Liver (tissue), 9 donors: ENCODE results near the gene SLC2A9. TPM values are rescaled to one million over a fixed set of nuclear protein-coding genes. Genes with fewer than 3 reads are reported as not detected.

Experiments used
- DNase-seq: peaks from one replicate; pipeline ENCODE4 v3.0.0-alpha.2; 2017; ENCODE audit warnings: low spot score
- H3K27ac ChIP-seq, 2 donors: one replicate each; pipeline ENCODE4 v1.7.0; 2013; ENCODE audit warnings: inconsistent platforms in 2 of 2, low read length in 2 of 2, control low read depth in 1 of 2, low read depth in 1 of 2, mild to moderate bottlenecking in 1 of 2
- H3K27me3 ChIP-seq, 4 donors: one replicate each; pipeline versions ENCODE4 v1.6.1 to v1.7.0; 2013; ENCODE audit warnings: low read length in 3 of 4, inconsistent platforms in 1 of 4, mild to moderate bottlenecking in 1 of 4, moderate library complexity in 1 of 4; ENCODE audit not compliant: control insufficient read depth in 4 of 4, insufficient read depth in 4 of 4
- H3K36me3 ChIP-seq, 4 donors: one replicate each; pipeline versions ENCODE4 v1.6.1 to v1.7.0; 2013; ENCODE audit warnings: low read length in 3 of 4, mild to moderate bottlenecking in 3 of 4, low read depth in 1 of 4, moderate library complexity in 1 of 4; ENCODE audit not compliant: control insufficient read depth in 4 of 4, insufficient read depth in 3 of 4
- H3K4me1 ChIP-seq, 4 donors: one replicate each; pipeline versions ENCODE4 v1.6.1 to v1.7.0; 2013; ENCODE audit warnings: low read length in 3 of 4, mild to moderate bottlenecking in 3 of 4, moderate library complexity in 1 of 4; ENCODE audit not compliant: control insufficient read depth in 4 of 4, insufficient read depth in 4 of 4
- H3K4me3 ChIP-seq, 3 donors: one replicate each; pipeline versions ENCODE4 v1.6.1 to v1.7.0; 2013; ENCODE audit warnings: low read length in 3 of 3, control low read depth in 1 of 3, low read depth in 1 of 3, mild to moderate bottlenecking in 1 of 3
- H3K9ac ChIP-seq, 2 donors: one replicate each; pipeline ENCODE4 v1.7.0; 2013; ENCODE audit warnings: low read length in 2 of 2, mild to moderate bottlenecking in 2 of 2, moderate library complexity in 2 of 2, control low read depth in 1 of 2, low read depth in 1 of 2
- H3K9me3 ChIP-seq, 4 donors: one replicate each; pipeline versions ENCODE4 v1.6.1 to v1.7.0; 2013; ENCODE audit warnings: low read length in 3 of 4; ENCODE audit not compliant: control insufficient read depth in 4 of 4
- ATF3 ChIP-seq: IDR thresholded peaks from 2 replicates; pipeline ENCODE4 v1.6.1; 2016; ENCODE audit warnings: antibody characterized with exemption
- CTCF ChIP-seq: fragments of 150-350 bp; IDR thresholded peaks from 2 replicates; pipeline ENCODE4 v1.5.1; 2017; ENCODE audit warnings: improper control_type of control experiment, low read depth, low read length; ENCODE audit not compliant: missing input control
- EGR1 ChIP-seq, 2 donors: IDR thresholded peaks; 2 replicates each; pipeline ENCODE4 v1.6.1; 2016 to 2018; ENCODE audit warnings: antibody characterized with exemption in 2 of 2, low read depth in 2 of 2
- FOXA1 ChIP-seq: IDR thresholded peaks from 2 replicates; pipeline ENCODE4 v1.6.1; 2016; ENCODE audit warnings: antibody characterized with exemption
- FOXA2 ChIP-seq: IDR thresholded peaks from 2 replicates; pipeline ENCODE4 v1.6.1; 2016; ENCODE audit warnings: antibody characterized with exemption
- HNF4A ChIP-seq, 2 donors: conservative IDR thresholded peaks; 2 replicates each; pipeline ENCODE4 v1.6.1; 2016; ENCODE audit warnings: antibody characterized with exemption in 2 of 2, mild to moderate bottlenecking in 2 of 2
- RXRA ChIP-seq, 2 donors: IDR thresholded peaks; 2 replicates each; pipeline ENCODE4 v1.6.1; 2017 to 2018; ENCODE audit warnings: antibody characterized with exemption in 2 of 2, mild to moderate bottlenecking in 1 of 2
- SP1 ChIP-seq: IDR thresholded peaks from 2 replicates; pipeline ENCODE4 v1.6.1; 2018; ENCODE audit warnings: antibody characterized with exemption, mild to moderate bottlenecking
- YY1 ChIP-seq: IDR thresholded peaks from 2 replicates; pipeline ENCODE4 v1.6.1; 2016; ENCODE audit warnings: antibody characterized with exemption, mild to moderate bottlenecking
- WGBS: extraction: QIAGEN DNeasy Blood & Tissue Kit; methylation state at CpG from one replicate; pipeline ENCODE4 v1.1.7; 2013; 5-methylcytosine and 5-hydroxymethylcytosine counted together
- polyA plus RNA-seq, 2 donors: library from polyadenylated mRNA; stranded (reverse) in 1 of 2; unstranded in 1 of 2; fragments of 200-250 nt in 1 of 2; fragments of >200 nt in 1 of 2; fragmentation: Nextera tagmentation in 1 of 2; extraction: Ambion mirVana in 1 of 2; gene quantifications; one replicate each; pipeline versions ENCODE4 v1.2.1 to v1.2.3, GENCODE V29; 2013 to 2015
- total RNA-seq, 2 donors: library from RNA; depleted of rRNA; stranded (reverse); fragments of >200 nt; gene quantifications; one replicate each; pipeline ENCODE4 v1.2.3, GENCODE V29; 2014
- TF ChIP-seq, protein P1 (sequence below): IDR thresholded peaks from 2 replicates; pipeline ENCODE4 v1.6.1; 2016; ENCODE audit warnings: antibody characterized with exemption, mild to moderate bottlenecking
- donor health status: healthy.
- donor health status: healthy.
- donor health status: healthy.
- donor health status: healthy.
- donor health status: healthy.

The SLC2A9 gene
- total and polyA plus RNA-seq, 4 donors, result 6.2 to 49.0 (median 21.6) TPM

GRCh38 chr4:9894644-9895332, 126.5 kb downstream of the SLC2A9 start:
- no peak overlapping the region for H3K9ac ChIP-seq
- H3K4me3 ChIP-seq, result no peak overlapping the region
- H3K36me3 ChIP-seq, result peaks cover 0 to 2% (median 0%) of the 10 kb centered on the region in 4 donors
- no peak for TF ChIP-seq EGR1 (IDR thresholded peaks at IDR 0.05; ENCODE audit: low read depth in 2 of 2)
- TF ChIP-seq, protein P1, sequence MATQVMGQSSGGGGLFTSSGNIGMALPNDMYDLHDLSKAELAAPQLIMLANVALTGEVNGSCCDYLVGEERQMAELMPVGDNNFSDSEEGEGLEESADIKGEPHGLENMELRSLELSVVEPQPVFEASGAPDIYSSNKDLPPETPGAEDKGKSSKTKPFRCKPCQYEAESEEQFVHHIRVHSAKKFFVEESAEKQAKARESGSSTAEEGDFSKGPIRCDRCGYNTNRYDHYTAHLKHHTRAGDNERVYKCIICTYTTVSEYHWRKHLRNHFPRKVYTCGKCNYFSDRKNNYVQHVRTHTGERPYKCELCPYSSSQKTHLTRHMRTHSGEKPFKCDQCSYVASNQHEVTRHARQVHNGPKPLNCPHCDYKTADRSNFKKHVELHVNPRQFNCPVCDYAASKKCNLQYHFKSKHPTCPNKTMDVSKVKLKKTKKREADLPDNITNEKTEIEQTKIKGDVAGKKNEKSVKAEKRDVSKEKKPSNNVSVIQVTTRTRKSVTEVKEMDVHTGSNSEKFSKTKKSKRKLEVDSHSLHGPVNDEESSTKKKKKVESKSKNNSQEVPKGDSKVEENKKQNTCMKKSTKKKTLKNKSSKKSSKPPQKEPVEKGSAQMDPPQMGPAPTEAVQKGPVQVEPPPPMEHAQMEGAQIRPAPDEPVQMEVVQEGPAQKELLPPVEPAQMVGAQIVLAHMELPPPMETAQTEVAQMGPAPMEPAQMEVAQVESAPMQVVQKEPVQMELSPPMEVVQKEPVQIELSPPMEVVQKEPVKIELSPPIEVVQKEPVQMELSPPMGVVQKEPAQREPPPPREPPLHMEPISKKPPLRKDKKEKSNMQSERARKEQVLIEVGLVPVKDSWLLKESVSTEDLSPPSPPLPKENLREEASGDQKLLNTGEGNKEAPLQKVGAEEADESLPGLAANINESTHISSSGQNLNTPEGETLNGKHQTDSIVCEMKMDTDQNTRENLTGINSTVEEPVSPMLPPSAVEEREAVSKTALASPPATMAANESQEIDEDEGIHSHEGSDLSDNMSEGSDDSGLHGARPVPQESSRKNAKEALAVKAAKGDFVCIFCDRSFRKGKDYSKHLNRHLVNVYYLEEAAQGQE, result peak; percentile 90
- no peak for DNase-seq
- no peaks in the 10 kb centered on the region for H3K4me1 ChIP-seq
- H3K27me3 ChIP-seq, result no peaks in the 10 kb centered on the region
- no peaks in the 10 kb centered on the region for H3K9me3 ChIP-seq
- 82% methylated on average over 3 of the region's 3 CpGs for WGBS
- no peak overlapping the region for H3K27ac ChIP-seq

- Histone ChIP-seq H3K27ac (no peak overlapping the region), H3K36me3 (no peaks in the 10 kb centered on the region), H3K9ac (no peak overlapping the region), H3K4me3 (no peak overlapping the region), H3K4me1 (no peaks in the 10 kb centered on the region), H3K9me3 (no peaks in the 10 kb centered on the region), H3K27me3 (no peaks in the 10 kb centered on the region)
- TF ChIP-seq, protein P1, result no peak
- TF ChIP-seq HNF4A (conservative IDR thresholded peaks at IDR 0.05) (no peak), CTCF (no peak), FOXA1 (no peak), YY1 (no peak), ATF3 (no peak), FOXA2 (no peak), RXRA (IDR thresholded peaks at IDR 0.05) (no peak), SP1 (no peak), EGR1 (IDR thresholded peaks at IDR 0.05; ENCODE audit: low read depth in 2 of 2) (no peak)
- no peak for DNase-seq
- 89% methylated on average over 8 of the region's 8 CpGs for WGBS
Observed at GRCh38 chr4:9893329-9894108, 127.8 kb downstream of the SLC2A9 start.
